Limb (tissue), 2 donors: ENCODE results near the gene FOXJ1.
A peak's percentile ranks its signal among the peaks of the same experiment; 100 is the strongest.
"Not testable (repeated sequence)": the region's sequence is repeated elsewhere in the genome, so short reads cannot be mapped to it uniquely, and the experiment has no call there.

Experiments
- DNase-seq, 2 donors: peaks; one replicate each; pipeline ENCODE4 v3.0.0-alpha.2; 2016; ENCODE audit errors: extremely low spot score in 2 of 2

FOXJ1 gene

GRCh38 chr17:76141212-76142038 lies at the start of gene FOXJ1:
Gene FOXJ1, minus strand, starts transcription at chr17:76141245. Its CDS starts 850 bp downstream, at chr17:76140395.
- DNase-seq: peak; percentile 87 to 95

GRCh38 chr17:76189741-76190140 lies 48.7 kb upstream of the FOXJ1 start:
- no peak for DNase-seq

GRCh38 chr17:76189247-76189646 lies 48.2 kb upstream of the FOXJ1 start:
- DNase-seq: no peak

- DNase-seq: no peak
These were observed 47.4 kb upstream of the FOXJ1 start for GRCh38 chr17:76188213-76189016.

GRCh38 chr17:76186774-76187173 lies 45.7 kb upstream of the FOXJ1 start:
- DNase-seq: not testable (repeated sequence)

GRCh38 chr17:76184290-76184689 lies 43.2 kb upstream of the FOXJ1 start:
- DNase-seq: no peak

GRCh38 chr17:76182016-76182764 lies 41.1 kb upstream of the FOXJ1 start:
- DNase-seq: peak; percentile 84 to 92

GRCh38 chr17:76179496-76180467 lies 38.7 kb upstream of the FOXJ1 start:
- no peak for DNase-seq

GRCh38 chr17:76178124-76178523 lies 37.1 kb upstream of the FOXJ1 start:
- DNase-seq: no peak

- no peak for DNase-seq
These were observed 35.9 kb upstream of the FOXJ1 start for GRCh38 chr17:76176701-76177574.

GRCh38 chr17:76174037-76174436 lies 33.0 kb upstream of the FOXJ1 start:
- no peak for DNase-seq

- DNase-seq: no peak
These were observed 32.4 kb upstream of the FOXJ1 start for GRCh38 chr17:76173474-76173873.

- no peak for DNase-seq
These were observed 30.7 kb upstream of the FOXJ1 start for GRCh38 chr17:76171706-76172105.

- DNase-seq: no peak
These were observed 29.1 kb upstream of the FOXJ1 start for GRCh38 chr17:76170114-76170513.

GRCh38 chr17:76166906-76167305 lies 25.9 kb upstream of the FOXJ1 start:
- no peak for DNase-seq

- no peak for DNase-seq
These were observed 25.1 kb upstream of the FOXJ1 start for GRCh38 chr17:76166168-76166567.

GRCh38 chr17:76164331-76164730 lies 23.3 kb upstream of the FOXJ1 start:
- no peak for DNase-seq

GRCh38 chr17:76163919-76164318 lies 22.9 kb upstream of the FOXJ1 start:
- DNase-seq: no peak

- DNase-seq: no peak
These were observed 20.7 kb upstream of the FOXJ1 start for GRCh38 chr17:76161619-76162266.
